ENCODE results near the gene MARCHF3. TPM values are rescaled to one million over a fixed set of nuclear protein-coding genes. Genes with fewer than 3 reads are reported as not detected.

Gene MARCHF3
- total RNA-seq, 2 donors from 2014 or later, result 32.5 to 33.7 TPM

DNA sequence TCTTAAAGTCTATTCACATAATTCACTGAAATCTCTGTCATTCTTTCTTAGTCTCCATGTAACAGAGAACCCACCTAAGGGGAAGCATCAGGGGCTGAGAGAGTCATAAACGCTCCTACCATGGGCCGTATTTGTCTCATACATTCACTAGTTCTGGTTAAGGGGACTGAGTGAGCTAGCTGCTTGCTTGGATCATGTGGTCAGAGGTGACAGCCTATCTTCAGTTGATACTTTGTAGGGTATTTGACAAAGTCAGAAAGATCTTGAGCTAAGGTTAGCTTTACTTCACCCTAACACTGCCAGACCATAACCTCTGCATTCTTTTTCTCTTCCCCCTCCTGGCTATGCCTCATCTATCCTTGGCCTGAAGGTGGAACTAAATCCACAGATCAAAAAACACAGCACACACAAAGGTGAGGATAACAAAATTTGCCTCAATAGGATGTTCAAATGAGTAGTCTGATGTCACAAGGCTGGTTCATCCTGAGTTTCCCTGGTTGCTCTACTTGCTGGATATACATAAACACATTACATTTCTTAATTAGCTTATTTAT is 66.5 kb downstream of the MARCHF3 start:
- H3K36me3 ChIP-seq, result no peaks in the 10 kb centered on the region
- no peak for DNase-seq
- H3K27me3 ChIP-seq, result no peaks in the 10 kb centered on the region
- TF ChIP-seq, protein P1, sequence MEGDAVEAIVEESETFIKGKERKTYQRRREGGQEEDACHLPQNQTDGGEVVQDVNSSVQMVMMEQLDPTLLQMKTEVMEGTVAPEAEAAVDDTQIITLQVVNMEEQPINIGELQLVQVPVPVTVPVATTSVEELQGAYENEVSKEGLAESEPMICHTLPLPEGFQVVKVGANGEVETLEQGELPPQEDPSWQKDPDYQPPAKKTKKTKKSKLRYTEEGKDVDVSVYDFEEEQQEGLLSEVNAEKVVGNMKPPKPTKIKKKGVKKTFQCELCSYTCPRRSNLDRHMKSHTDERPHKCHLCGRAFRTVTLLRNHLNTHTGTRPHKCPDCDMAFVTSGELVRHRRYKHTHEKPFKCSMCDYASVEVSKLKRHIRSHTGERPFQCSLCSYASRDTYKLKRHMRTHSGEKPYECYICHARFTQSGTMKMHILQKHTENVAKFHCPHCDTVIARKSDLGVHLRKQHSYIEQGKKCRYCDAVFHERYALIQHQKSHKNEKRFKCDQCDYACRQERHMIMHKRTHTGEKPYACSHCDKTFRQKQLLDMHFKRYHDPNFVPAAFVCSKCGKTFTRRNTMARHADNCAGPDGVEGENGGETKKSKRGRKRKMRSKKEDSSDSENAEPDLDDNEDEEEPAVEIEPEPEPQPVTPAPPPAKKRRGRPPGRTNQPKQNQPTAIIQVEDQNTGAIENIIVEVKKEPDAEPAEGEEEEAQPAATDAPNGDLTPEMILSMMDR (IDR thresholded peaks at IDR 0.05), result no peak
- H3K9ac ChIP-seq (ENCODE audit: low read depth in 2 of 2, low read length in 2 of 2), result no peak overlapping the region
- H3K4me3 ChIP-seq, result no peak overlapping the region
- no peak overlapping the region for H3K27ac ChIP-seq
- no peaks in the 10 kb centered on the region for H3K4me1 ChIP-seq
- intact Hi-C loops (cut with DNase I), result no loop called here
- H3K9me3 ChIP-seq, result no peaks in the 10 kb centered on the region

DNA sequence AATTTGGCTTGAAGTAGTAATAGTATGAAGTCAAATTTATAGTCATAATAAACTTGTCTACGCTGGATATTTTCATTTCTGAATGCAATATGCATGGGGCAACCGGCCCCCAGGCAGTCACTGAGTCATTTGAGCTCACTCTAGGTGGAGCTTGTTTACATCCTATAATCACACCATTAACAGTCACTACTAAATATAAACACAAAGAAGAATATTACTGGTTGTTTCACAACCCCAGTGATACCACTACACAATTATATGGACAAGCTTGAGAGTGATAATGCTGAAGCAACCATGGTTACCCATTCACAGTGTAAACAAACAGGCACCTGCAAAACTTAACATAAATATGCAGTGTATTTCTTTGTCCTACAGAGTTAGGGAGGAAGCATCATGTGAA is 68.7 kb downstream of the MARCHF3 start:
- TF ChIP-seq, protein P1 (IDR thresholded peaks at IDR 0.05), result no peak
- DNase-seq, result no peak
- H3K4me1 ChIP-seq, result no peaks in the 10 kb centered on the region
- H3K9me3 ChIP-seq, result no peaks in the 10 kb centered on the region
- intact Hi-C loops (cut with DNase I), result no loop called here
- H3K4me3 ChIP-seq, result no peak overlapping the region
- H3K27ac ChIP-seq, result no peak overlapping the region
- H3K36me3 ChIP-seq, result no peaks in the 10 kb centered on the region
- no peaks in the 10 kb centered on the region for H3K27me3 ChIP-seq
- no peak overlapping the region for H3K9ac ChIP-seq (ENCODE audit: low read depth in 2 of 2, low read length in 2 of 2)

DNA sequence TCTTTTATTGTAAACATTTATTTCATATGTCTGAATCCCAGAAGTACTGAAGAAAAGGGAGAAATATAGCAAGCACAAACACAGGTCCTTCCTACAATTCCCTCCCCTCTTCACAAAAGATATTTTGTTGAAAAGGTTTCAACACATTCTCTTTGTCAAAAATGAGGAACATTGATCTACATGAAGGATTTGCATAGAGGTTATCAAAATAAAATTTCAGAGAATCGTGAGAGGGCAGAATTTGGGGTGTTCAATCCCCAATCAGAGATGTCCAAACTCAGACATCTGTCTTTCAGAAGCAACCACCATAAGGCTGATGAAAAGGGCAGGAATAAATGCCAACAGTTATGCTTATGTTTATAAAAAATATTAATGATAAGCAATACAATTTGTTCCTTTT is 69.2 kb downstream of the MARCHF3 start:
- Histone ChIP-seq H3K4me3 (no peak overlapping the region), H3K9me3 (no peaks in the 10 kb centered on the region), H3K9ac (ENCODE audit: low read depth in 2 of 2, low read length in 2 of 2) (no peak overlapping the region), H3K4me1 (no peaks in the 10 kb centered on the region), H3K36me3 (no peaks in the 10 kb centered on the region), H3K27ac (no peak overlapping the region), H3K27me3 (no peaks in the 10 kb centered on the region)
- DNase-seq, result no peak
- TF ChIP-seq, protein P1 (IDR thresholded peaks at IDR 0.05), result no peak
- intact Hi-C loops (cut with DNase I), result no loop called here

DNA sequence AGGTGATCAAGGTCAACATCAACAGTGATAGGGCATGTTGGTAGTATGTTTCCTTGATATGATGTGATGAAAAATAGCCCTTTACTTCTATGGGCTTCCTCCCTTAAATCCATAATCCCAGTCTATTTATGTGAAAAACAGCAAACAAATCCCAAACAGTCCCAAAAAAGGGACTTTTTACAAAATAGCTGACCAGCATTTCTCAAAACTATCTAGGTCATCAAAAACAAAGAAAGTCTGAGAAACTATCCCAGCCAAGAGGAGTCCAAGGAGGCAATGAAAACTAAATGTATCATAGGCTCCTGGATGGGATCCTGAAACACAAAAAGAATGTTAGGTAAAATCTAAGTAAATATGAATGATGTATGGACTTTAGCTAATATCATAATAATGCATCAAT is 71.2 kb downstream of the MARCHF3 start:
- Histone ChIP-seq H3K4me3 (no peak overlapping the region), H3K4me1 (no peaks in the 10 kb centered on the region), H3K9ac (ENCODE audit: low read depth in 2 of 2, low read length in 2 of 2) (no peak overlapping the region), H3K27me3 (no peaks in the 10 kb centered on the region), H3K36me3 (no peaks in the 10 kb centered on the region), H3K9me3 (no peaks in the 10 kb centered on the region), H3K27ac (no peak overlapping the region)
- DNase-seq, result no peak
- TF ChIP-seq, protein P1 (IDR thresholded peaks at IDR 0.05), result no peak
- intact Hi-C loops (cut with DNase I), result no loop called here

DNA sequence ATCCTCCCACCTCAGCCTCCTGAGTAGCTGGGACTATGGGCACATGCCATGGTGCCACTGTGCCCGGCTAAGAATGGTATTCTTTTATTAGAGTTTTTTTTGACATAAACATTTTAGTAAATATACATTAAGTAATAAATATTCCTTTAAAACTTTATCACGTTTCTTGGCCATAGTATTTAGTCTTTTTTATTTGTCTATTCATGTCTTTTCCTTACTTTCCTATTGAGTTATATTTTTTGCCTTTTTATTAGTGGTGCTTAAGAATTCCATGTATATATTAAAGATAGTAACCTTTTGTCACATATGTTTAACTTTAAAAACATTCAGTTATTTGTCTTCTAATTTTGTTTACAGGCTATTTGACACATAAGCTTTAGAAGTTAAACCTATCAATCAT is 73.4 kb downstream of the MARCHF3 start:
- Histone ChIP-seq H3K36me3 (no peaks in the 10 kb centered on the region), H3K9ac (ENCODE audit: low read depth in 2 of 2, low read length in 2 of 2) (no peak overlapping the region), H3K9me3 (no peaks in the 10 kb centered on the region), H3K4me1 (no peaks in the 10 kb centered on the region), H3K4me3 (no peak overlapping the region), H3K27me3 (no peaks in the 10 kb centered on the region), H3K27ac (no peak overlapping the region)
- intact Hi-C loops (cut with DNase I), result no loop called here
- TF ChIP-seq, protein P1 (IDR thresholded peaks at IDR 0.05), result no peak
- no peak for DNase-seq
